ENCODE data around the gene LRTM2.

- TF ChIP-seq, protein P1, sequence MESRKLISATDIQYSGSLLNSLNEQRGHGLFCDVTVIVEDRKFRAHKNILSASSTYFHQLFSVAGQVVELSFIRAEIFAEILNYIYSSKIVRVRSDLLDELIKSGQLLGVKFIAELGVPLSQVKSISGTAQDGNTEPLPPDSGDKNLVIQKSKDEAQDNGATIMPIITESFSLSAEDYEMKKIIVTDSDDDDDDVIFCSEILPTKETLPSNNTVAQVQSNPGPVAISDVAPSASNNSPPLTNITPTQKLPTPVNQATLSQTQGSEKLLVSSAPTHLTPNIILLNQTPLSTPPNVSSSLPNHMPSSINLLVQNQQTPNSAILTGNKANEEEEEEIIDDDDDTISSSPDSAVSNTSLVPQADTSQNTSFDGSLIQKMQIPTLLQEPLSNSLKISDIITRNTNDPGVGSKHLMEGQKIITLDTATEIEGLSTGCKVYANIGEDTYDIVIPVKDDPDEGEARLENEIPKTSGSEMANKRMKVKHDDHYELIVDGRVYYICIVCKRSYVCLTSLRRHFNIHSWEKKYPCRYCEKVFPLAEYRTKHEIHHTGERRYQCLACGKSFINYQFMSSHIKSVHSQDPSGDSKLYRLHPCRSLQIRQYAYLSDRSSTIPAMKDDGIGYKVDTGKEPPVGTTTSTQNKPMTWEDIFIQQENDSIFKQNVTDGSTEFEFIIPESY (IDR thresholded peaks at IDR 0.05), result no peak
- no peak for TF ChIP-seq CTCF (IDR thresholded peaks at IDR 0.05; ENCODE audit: low read depth, low read length, missing input control)
- no peak for TF ChIP-seq REST (IDR thresholded peaks at IDR 0.05)
- no peak for TF ChIP-seq GABPA (IDR thresholded peaks at IDR 0.05 in 1 of 2, conservative IDR thresholded peaks at IDR 0.05 in 1 of 2)
- no peak for TF ChIP-seq SP1 (IDR thresholded peaks at IDR 0.05)
- no peak for TF ChIP-seq JUND (IDR thresholded peaks at IDR 0.05)
- no peak for TF ChIP-seq RAD21 (IDR thresholded peaks at IDR 0.05)
- TF ChIP-seq RXRA (IDR thresholded peaks at IDR 0.05), result no peak
- TF ChIP-seq YY1 (IDR thresholded peaks at IDR 0.05), result no peak
- no peak for TF ChIP-seq TAF1 (conservative IDR thresholded peaks at IDR 0.05)
- TF ChIP-seq, protein P2, sequence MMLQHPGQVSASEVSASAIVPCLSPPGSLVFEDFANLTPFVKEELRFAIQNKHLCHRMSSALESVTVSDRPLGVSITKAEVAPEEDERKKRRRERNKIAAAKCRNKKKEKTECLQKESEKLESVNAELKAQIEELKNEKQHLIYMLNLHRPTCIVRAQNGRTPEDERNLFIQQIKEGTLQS (IDR thresholded peaks at IDR 0.05), result no peak
- TF ChIP-seq FOXA2 (IDR thresholded peaks at IDR 0.05), result no peak
Measured at GRCh38 chr12:1857821-1858220, 37.5 kb downstream of the LRTM2 start.

Measured in liver (tissue), 3 donors.